Left lobe of liver (tissue), 2 donors: ENCODE measurements around the gene TIMM50. TPM values are rescaled to one million over a fixed set of nuclear protein-coding genes. Genes with fewer than 3 reads are reported as not detected.
"Not testable (repeated sequence)": the region's sequence is repeated elsewhere in the genome, so short reads cannot be mapped to it uniquely, and the experiment has no call there.

Experiments
- ATAC-seq: fragments of 200-7000 bp; cut with Tn5 transposase; one replicate; pipeline ENCODE4 v1.9.1; 2020; ENCODE audit warnings: mild to moderate bottlenecking, moderate library complexity
- DNase-seq: peaks from one replicate; pipeline ENCODE4 v3.0.0-alpha.2; 2020; ENCODE audit warnings: low spot score
- total RNA-seq: library from RNA; stranded (reverse); gene quantifications from one replicate; pipeline ENCODE4 v1.2.1, GENCODE V29; 2021
- donor health status: DM: no; HTN: no; CAD: no; lungs with moderate emphysema.
- donor health status: DM: no; HTN: yes; CAD: no.

The TIMM50 gene
- total RNA-seq, result 31.7 TPM

GRCh38 chr19:39480337-39481228, at the start of gene TIMM50:
TIMM50 (plus strand) TSS chr19:39480838; CDS start chr19:39480854, 16 bp downstream.
- DNase-seq (peak; percentile 97), ATAC-seq (peak; percentile 99)

GRCh38 chr19:39432677-39433025, 48.0 kb upstream of the TIMM50 start:
- ATAC-seq (no peak), DNase-seq (no peak)

- ATAC-seq (no peak), DNase-seq (no peak)
Observed at GRCh38 chr19:39433480-39434079, 47.1 kb upstream of the TIMM50 start.

- DNase-seq (no peak), ATAC-seq (no peak)
Observed at GRCh38 chr19:39434123-39435076, 46.2 kb upstream of the TIMM50 start.

GRCh38 chr19:39435499-39436349, 44.9 kb upstream of the TIMM50 start, which contains the start of gene RPS16:
RPS16 (minus strand) TSS chr19:39435949; CDS start chr19:39435895, 54 bp downstream.
- ATAC-seq, result peak; percentile 98

GRCh38 chr19:39436350-39436716, 44.3 kb upstream of the TIMM50 start:
- no peak for ATAC-seq

More at GRCh38 chr19:39435499-39436349, 44.9 kb upstream of the TIMM50 start, which contains the start of gene RPS16:
- DNase-seq, result peak; percentile 99

GRCh38 chr19:39438270-39438934, 42.2 kb upstream of the TIMM50 start:
- ATAC-seq (no peak), DNase-seq (no peak)

More at GRCh38 chr19:39436350-39436716, 44.3 kb upstream of the TIMM50 start:
- DNase-seq, result no peak

- ATAC-seq, result no peak
- DNase-seq, result no peak
Observed at GRCh38 chr19:39444598-39445195, 35.9 kb upstream of the TIMM50 start.

- ATAC-seq (peak; percentile 95), DNase-seq (peak; percentile 98)
Observed at GRCh38 chr19:39445196-39446111, 35.2 kb upstream of the TIMM50 start, which contains the start of gene SUPT5H. SUPT5H (plus strand) TSS chr19:39445582; CDS start chr19:39445891, 309 bp downstream.

GRCh38 chr19:39446365-39447084, 34.1 kb upstream of the TIMM50 start:
- ATAC-seq, result no peak
- no peak for DNase-seq

GRCh38 chr19:39448271-39448670, 32.4 kb upstream of the TIMM50 start:
- ATAC-seq (no peak), DNase-seq (no peak)

- no peak for DNase-seq
- ATAC-seq, result no peak
Observed at GRCh38 chr19:39449116-39449797, 31.4 kb upstream of the TIMM50 start.

GRCh38 chr19:39451257-39451656, 29.4 kb upstream of the TIMM50 start:
- not testable (repeated sequence) for DNase-seq
- peak; percentile 78 for ATAC-seq

GRCh38 chr19:39463403-39463802, 17.2 kb upstream of the TIMM50 start:
- ATAC-seq (no peak), DNase-seq (no peak)

GRCh38 chr19:39465956-39466747, 14.5 kb upstream of the TIMM50 start:
- DNase-seq (no peak), ATAC-seq (no peak)

GRCh38 chr19:39467941-39468340, 12.7 kb upstream of the TIMM50 start:
- DNase-seq, result no peak
- no peak for ATAC-seq
